ENCODE results near the gene PLD1.
"Not testable (repeated sequence)": the region's sequence is repeated elsewhere in the genome, so short reads cannot be mapped to it uniquely, and the experiment has no call there.

Gene PLD1

GRCh38 chr3:171606151-171606751 is 204.0 kb downstream of the PLD1 start:
- no peak for DNase-seq

GRCh38 chr3:171604370-171604769 is 205.9 kb downstream of the PLD1 start:
- DNase-seq, result no peak

- no peak for DNase-seq
Measured at GRCh38 chr3:171602072-171602471, 208.2 kb downstream of the PLD1 start.

- DNase-seq, result no peak
Measured at GRCh38 chr3:171600030-171600429, 210.3 kb downstream of the PLD1 start.

GRCh38 chr3:171598990-171599389 is 211.3 kb downstream of the PLD1 start:
- DNase-seq, result no peak

- DNase-seq, result no peak
Measured at GRCh38 chr3:171592786-171593185, 217.5 kb downstream of the PLD1 start.

GRCh38 chr3:171591070-171591469 is 219.2 kb downstream of the PLD1 start:
- no peak for DNase-seq

- DNase-seq, result no peak
Measured at GRCh38 chr3:171586274-171586673, 224.0 kb downstream of the PLD1 start.

- DNase-seq, result no peak
Measured at GRCh38 chr3:171585039-171585438, 225.2 kb downstream of the PLD1 start.

- no peak for DNase-seq
Measured at GRCh38 chr3:171584100-171584499, 226.2 kb downstream of the PLD1 start.

GRCh38 chr3:171574556-171575240 is 235.6 kb downstream of the PLD1 start:
- no peak for DNase-seq

- no peak for DNase-seq
Measured at GRCh38 chr3:171569571-171570132, 240.6 kb downstream of the PLD1 start.

- no peak for DNase-seq
Measured at GRCh38 chr3:171568766-171569165, 241.5 kb downstream of the PLD1 start.

- peak; percentile 12 for DNase-seq
Measured at GRCh38 chr3:171566803-171567422, 243.4 kb downstream of the PLD1 start.

GRCh38 chr3:171565481-171566058 is 244.7 kb downstream of the PLD1 start:
- peak; percentile 15 for DNase-seq

- no peak for DNase-seq
Measured at GRCh38 chr3:171564748-171565480, 245.4 kb downstream of the PLD1 start.

- DNase-seq, result no peak
Measured at GRCh38 chr3:171563298-171563697, 247.0 kb downstream of the PLD1 start.

GRCh38 chr3:171562459-171562858 is 247.8 kb downstream of the PLD1 start:
- DNase-seq, result not testable (repeated sequence)

- no peak for DNase-seq
Measured at GRCh38 chr3:171561596-171562323, 248.5 kb downstream of the PLD1 start.

- DNase-seq, result no peak
Measured at GRCh38 chr3:171559586-171559985, 250.7 kb downstream of the PLD1 start.

GRCh38 chr3:171558188-171558696 is 252.0 kb downstream of the PLD1 start:
- DNase-seq, result no peak

- DNase-seq, result no peak
Measured at GRCh38 chr3:171557173-171557572, 253.1 kb downstream of the PLD1 start.
